GM23338 (cell line): ENCODE measurements around the gene PTCHD1. TPM values are rescaled to one million over a fixed set of nuclear protein-coding genes. Genes with fewer than 3 reads are reported as not detected.

Experiments used
- ATAC-seq: fragments of 200-7000 bp; cut with Tn5 transposase; 3 replicates; pipeline ENCODE4 v1.9.1; 2020
- DNase-seq: peaks from one replicate; pipeline ENCODE4 v3.0.0-alpha.2; 2015; ENCODE audit warnings: low spot score
- H2AFZ ChIP-seq: fragments of 200-600 bp; sonication (generic); 2 replicates; pipeline ENCODE4 v1.8.0; 2016; ENCODE audit warnings: antibody characterized with exemption, mild to moderate bottlenecking, moderate library complexity
- H3F3A ChIP-seq: fragments of 200-600 bp; sonication (generic); replicated peaks from 2 replicates; pipeline ENCODE4 v1.8.0; 2017; ENCODE audit warnings: antibody characterized with exemption, mixed run types, low read depth
- H3K27ac ChIP-seq: fragments of 200-600 bp; sonication (generic); 2 replicates; pipeline ENCODE4 v1.6.1; 2016; ENCODE audit warnings: low read depth
- H3K27me3 ChIP-seq: fragments of 200-600 bp; sonication (generic); 2 replicates; pipeline ENCODE4 v1.8.0; 2016; ENCODE audit warnings: mild to moderate bottlenecking, mixed run types, moderate library complexity; ENCODE audit not compliant: insufficient read depth
- H3K36me3 ChIP-seq: fragments of 200-600 bp; sonication (generic); 2 replicates; pipeline ENCODE4 v1.8.0; 2016; ENCODE audit warnings: mild to moderate bottlenecking; ENCODE audit not compliant: insufficient read depth
- H3K4me1 ChIP-seq: fragments of 200-600 bp; sonication (generic); 2 replicates; pipeline ENCODE4 v1.8.0; 2016; ENCODE audit warnings: mild to moderate bottlenecking, moderate library complexity; ENCODE audit not compliant: insufficient read depth
- H3K4me2 ChIP-seq: fragments of 200-600 bp; sonication (generic); 2 replicates; pipeline ENCODE4 v1.7.1; 2017; ENCODE audit warnings: mixed run types
- H3K4me3 ChIP-seq: fragments of 200-600 bp; sonication (generic); 2 replicates; pipeline ENCODE4 v1.6.1; 2016; ENCODE audit warnings: mixed run types
- H3K79me2 ChIP-seq: fragments of 200-600 bp; sonication (generic); replicated peaks from 2 replicates; pipeline ENCODE4 v1.8.0; 2017; ENCODE audit warnings: mild to moderate bottlenecking; ENCODE audit not compliant: insufficient read depth
- H3K9me2 ChIP-seq: fragments of 200-600 bp; sonication (generic); 2 replicates; pipeline ENCODE4 v1.8.0; 2017; ENCODE audit not compliant: insufficient read depth
- H4K20me1 ChIP-seq: fragments of 200-600 bp; sonication (generic); replicated peaks from 2 replicates; pipeline ENCODE4 v1.8.0; 2017; ENCODE audit warnings: mild to moderate bottlenecking; ENCODE audit not compliant: insufficient read depth
- H3K27ac Mint-ChIP-seq: 2 replicates; pipeline ENCODE4 v1.8.0; 2020; ENCODE audit warnings: inconsistent platforms, mild to moderate bottlenecking, moderate library complexity, mixed read lengths
- H3K27me3 Mint-ChIP-seq: 3 replicates; pipeline ENCODE4 v1.8.0; 2022; ENCODE audit warnings: low read depth, mild to moderate bottlenecking, moderate library complexity, mixed read lengths, inconsistent platforms; ENCODE audit not compliant: insufficient read depth, poor library complexity
- H3K36me3 Mint-ChIP-seq: 3 replicates; pipeline ENCODE4 v1.8.0; 2021; ENCODE audit warnings: low read depth, mild to moderate bottlenecking, inconsistent platforms, moderate library complexity, mixed read lengths
- H3K4me1 Mint-ChIP-seq: 3 replicates; pipeline ENCODE4 v1.8.0; 2020; ENCODE audit warnings: mild to moderate bottlenecking, inconsistent platforms, mixed read lengths
- H3K4me3 Mint-ChIP-seq: 3 replicates; pipeline ENCODE4 v1.8.0; 2021; ENCODE audit warnings: moderate library complexity, mild to moderate bottlenecking, inconsistent platforms, mixed read lengths
- H3K9me3 Mint-ChIP-seq: 3 replicates; pipeline ENCODE4 v1.8.0; 2020; ENCODE audit warnings: moderate library complexity, mild to moderate bottlenecking, inconsistent platforms, mixed read lengths
- CREB1 ChIP-seq: fragments of 250-450 bp; sonication (Bioruptor Pico); IDR thresholded peaks from 2 replicates; pipeline ENCODE4 v1.5.0; 2020; ENCODE audit warnings: low read depth, mild to moderate bottlenecking, moderate library complexity
- EZH2phosphoT487 ChIP-seq: fragments of 200-600 bp; sonication (generic); IDR thresholded peaks from one replicate; pipeline ENCODE4 v1.8.1; 2018; ENCODE audit warnings: antibody characterized with exemption; ENCODE audit not compliant: unreplicated experiment
- JUNB ChIP-seq: IDR thresholded peaks from one replicate; pipeline ENCODE4 v1.6.1; 2016; ENCODE audit warnings: antibody characterized with exemption; ENCODE audit not compliant: unreplicated experiment
- NANOG ChIP-seq: IDR thresholded peaks from 2 replicates; pipeline ENCODE4 v1.6.1; 2016; ENCODE audit warnings: antibody characterized with exemption, borderline replicate concordance
- POLR2AphosphoS5 ChIP-seq: IDR thresholded peaks from 2 replicates; pipeline ENCODE4 v1.6.1; 2016; ENCODE audit warnings: antibody characterized with exemption, low read depth
- REST ChIP-seq: IDR thresholded peaks from one replicate; pipeline ENCODE4 v1.6.1; 2018; ENCODE audit warnings: antibody characterized with exemption; ENCODE audit not compliant: unreplicated experiment
- STAT1 ChIP-seq: IDR thresholded peaks from one replicate; pipeline ENCODE4 v1.6.1; 2016; ENCODE audit warnings: antibody characterized with exemption; ENCODE audit not compliant: unreplicated experiment
- ZNF114 ChIP-seq: fragments of 250-450 bp; sonication (Bioruptor Pico); IDR thresholded peaks from 2 replicates; pipeline ENCODE4 v1.5.0; 2020; ENCODE audit warnings: mild to moderate bottlenecking, moderate library complexity
- ZNF331 ChIP-seq: fragments of 250-450 bp; sonication (Bioruptor Pico); IDR thresholded peaks from 2 replicates; pipeline ENCODE4 v1.5.0; 2020; ENCODE audit warnings: low read depth, mild to moderate bottlenecking, moderate library complexity
- ZNF462 ChIP-seq: fragments of 250-450 bp; sonication (Bioruptor Pico); IDR thresholded peaks from 2 replicates; pipeline ENCODE4 v1.5.0; 2020; ENCODE audit warnings: mild to moderate bottlenecking, moderate library complexity
- polyA plus RNA-seq: library from polyadenylated mRNA; unstranded; fragments of >200 nt; fragmentation: Nextera tagmentation; extraction: Ambion mirVana; gene quantifications from 2 replicates; pipeline ENCODE4 v1.2.1, GENCODE V29; 2016
- total RNA-seq: library from RNA; depleted of rRNA; stranded (reverse); fragments of >200 nt; shearing (Covaris generic); gene quantifications from 2 replicates; pipeline ENCODE4 v1.2.3, GENCODE V29; 2014
- TF ChIP-seq, protein P1 (sequence below): IDR thresholded peaks from 2 replicates; pipeline ENCODE4 v1.6.1; 2016; ENCODE audit warnings: antibody characterized with exemption

PTCHD1 gene
- total and polyA plus RNA-seq, 2 experiments from 2014 or later, result 1.5 to 1.9 TPM

GRCh38 chrX:23369027-23369426 lies 34.4 kb downstream of the PTCHD1 start (continued):
- no peak for TF ChIP-seq REST

DNA sequence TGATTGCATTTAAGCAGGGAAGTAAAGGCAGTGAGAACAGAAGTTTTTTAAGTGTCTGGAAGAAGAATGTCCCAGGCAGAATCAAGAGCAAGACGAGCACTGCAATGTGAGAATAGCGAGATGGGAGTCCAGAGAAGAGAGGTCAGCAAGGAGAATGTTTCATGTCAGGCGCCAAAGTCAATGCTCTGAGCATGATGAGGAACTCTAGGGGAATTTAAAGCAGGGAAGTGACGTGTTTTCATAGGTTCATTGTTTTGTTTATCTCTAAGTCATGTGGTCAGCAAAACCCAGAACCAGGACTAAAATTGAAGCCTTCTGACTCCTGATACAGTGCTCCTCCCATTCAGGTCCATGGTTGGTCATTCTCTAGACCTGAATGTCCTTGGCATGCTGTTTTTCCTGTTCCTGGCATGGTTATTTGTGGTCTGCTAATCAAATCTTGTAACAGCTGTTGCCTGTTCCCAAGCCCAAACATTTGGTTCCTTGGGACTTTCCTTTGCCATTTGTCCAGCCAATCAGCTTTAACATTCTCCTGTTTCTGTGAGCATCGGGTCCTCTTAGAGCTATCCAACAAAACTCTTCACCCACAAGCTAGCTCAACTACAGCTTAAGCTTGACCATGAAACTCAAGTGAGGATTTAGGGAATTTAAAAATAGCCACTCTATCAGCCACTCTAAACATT lies 37.7 kb downstream of the PTCHD1 start:
- no peaks in the 10 kb centered on the region for H3F3A ChIP-seq
- no peaks in the 10 kb centered on the region for H3K36me3 ChIP-seq
- DNase-seq, result no peak
- ATAC-seq, result no peak
- H3K9me3 Mint-ChIP-seq, result no peaks in the 10 kb centered on the region
- no peaks in the 10 kb centered on the region for H4K20me1 ChIP-seq
- H3K36me3 Mint-ChIP-seq, result no peaks in the 10 kb centered on the region
- H3K4me1 ChIP-seq, result no peaks in the 10 kb centered on the region
- H3K27ac Mint-ChIP-seq, result no peak overlapping the region
- H3K27me3 ChIP-seq, result no peaks in the 10 kb centered on the region
- H2AFZ ChIP-seq, result no peak overlapping the region
- H3K4me1 Mint-ChIP-seq, result peaks cover 13% of the 10 kb centered on the region; the same call in 2 of the 3 replicates
- no peak overlapping the region for H3K4me2 ChIP-seq
- H3K27me3 Mint-ChIP-seq, result peaks cover under 1% of the 10 kb centered on the region
- H3K79me2 ChIP-seq, result no peaks in the 10 kb centered on the region
- H3K4me3 ChIP-seq, result no peak overlapping the region
- no peak overlapping the region for H3K27ac ChIP-seq
- no peak overlapping the region for H3K4me3 Mint-ChIP-seq
- no peaks in the 10 kb centered on the region for H3K9me2 ChIP-seq
- TF ChIP-seq ZNF331 (CRISPR knock-in tag) (no peak), ZNF462 (CRISPR knock-in tag) (no peak), NANOG (no peak), REST (no peak), ZNF114 (CRISPR knock-in tag) (no peak), STAT1 (no peak), POLR2AphosphoS5 (no peak), EZH2phosphoT487 (no peak), JUNB (no peak), CREB1 (CRISPR knock-in tag) (no peak)
- TF ChIP-seq, protein P1, sequence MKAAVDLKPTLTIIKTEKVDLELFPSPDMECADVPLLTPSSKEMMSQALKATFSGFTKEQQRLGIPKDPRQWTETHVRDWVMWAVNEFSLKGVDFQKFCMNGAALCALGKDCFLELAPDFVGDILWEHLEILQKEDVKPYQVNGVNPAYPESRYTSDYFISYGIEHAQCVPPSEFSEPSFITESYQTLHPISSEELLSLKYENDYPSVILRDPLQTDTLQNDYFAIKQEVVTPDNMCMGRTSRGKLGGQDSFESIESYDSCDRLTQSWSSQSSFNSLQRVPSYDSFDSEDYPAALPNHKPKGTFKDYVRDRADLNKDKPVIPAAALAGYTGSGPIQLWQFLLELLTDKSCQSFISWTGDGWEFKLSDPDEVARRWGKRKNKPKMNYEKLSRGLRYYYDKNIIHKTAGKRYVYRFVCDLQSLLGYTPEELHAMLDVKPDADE, result no peak
